ENCODE data around the gene ORAI2. TPM values are rescaled to one million over a fixed set of nuclear protein-coding genes. Genes with fewer than 3 reads are reported as not detected.

The ORAI2 gene
- total and polyA plus RNA-seq, 8 donors, result 0.58 to 44.3 (median 8.0) TPM; not detected in 1

- peaks cover 62 to 100% (median 99%) of the 10 kb centered on the region in 4 donors for H3K36me3 ChIP-seq
- no peak for TF ChIP-seq POLR2AphosphoS5 (IDR thresholded peaks at IDR 0.05)
- TF ChIP-seq EP300 (IDR thresholded peaks at IDR 0.05), result no peak
- TF ChIP-seq, protein P1, sequence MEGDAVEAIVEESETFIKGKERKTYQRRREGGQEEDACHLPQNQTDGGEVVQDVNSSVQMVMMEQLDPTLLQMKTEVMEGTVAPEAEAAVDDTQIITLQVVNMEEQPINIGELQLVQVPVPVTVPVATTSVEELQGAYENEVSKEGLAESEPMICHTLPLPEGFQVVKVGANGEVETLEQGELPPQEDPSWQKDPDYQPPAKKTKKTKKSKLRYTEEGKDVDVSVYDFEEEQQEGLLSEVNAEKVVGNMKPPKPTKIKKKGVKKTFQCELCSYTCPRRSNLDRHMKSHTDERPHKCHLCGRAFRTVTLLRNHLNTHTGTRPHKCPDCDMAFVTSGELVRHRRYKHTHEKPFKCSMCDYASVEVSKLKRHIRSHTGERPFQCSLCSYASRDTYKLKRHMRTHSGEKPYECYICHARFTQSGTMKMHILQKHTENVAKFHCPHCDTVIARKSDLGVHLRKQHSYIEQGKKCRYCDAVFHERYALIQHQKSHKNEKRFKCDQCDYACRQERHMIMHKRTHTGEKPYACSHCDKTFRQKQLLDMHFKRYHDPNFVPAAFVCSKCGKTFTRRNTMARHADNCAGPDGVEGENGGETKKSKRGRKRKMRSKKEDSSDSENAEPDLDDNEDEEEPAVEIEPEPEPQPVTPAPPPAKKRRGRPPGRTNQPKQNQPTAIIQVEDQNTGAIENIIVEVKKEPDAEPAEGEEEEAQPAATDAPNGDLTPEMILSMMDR (IDR thresholded peaks at IDR 0.05), result no peak
- TF ChIP-seq POLR2A (IDR thresholded peaks at IDR 0.05), result no peak
- no peak for DNase-seq
- no peak overlapping the region for H3K27ac ChIP-seq
- intact Hi-C loops (cut with DNase I; ENCODE audit: low total_unique reads), result no loop called here
- H3K4me1 ChIP-seq, result peaks cover 0 to 11% (median 3%) of the 10 kb centered on the region in 4 donors
- no peak overlapping the region for H3K4me3 ChIP-seq
- H3K9me3 ChIP-seq, result no peaks in the 10 kb centered on the region
- H3K27me3 ChIP-seq, result no peaks in the 10 kb centered on the region
- WGBS, 5 donors, result 70 to 77% (median 74%) methylated on average over 6 of the region's 6 CpGs
These were observed 23.3 kb upstream of the ORAI2 start for GRCh38 chr7:102410123-102410522.

DNA sequence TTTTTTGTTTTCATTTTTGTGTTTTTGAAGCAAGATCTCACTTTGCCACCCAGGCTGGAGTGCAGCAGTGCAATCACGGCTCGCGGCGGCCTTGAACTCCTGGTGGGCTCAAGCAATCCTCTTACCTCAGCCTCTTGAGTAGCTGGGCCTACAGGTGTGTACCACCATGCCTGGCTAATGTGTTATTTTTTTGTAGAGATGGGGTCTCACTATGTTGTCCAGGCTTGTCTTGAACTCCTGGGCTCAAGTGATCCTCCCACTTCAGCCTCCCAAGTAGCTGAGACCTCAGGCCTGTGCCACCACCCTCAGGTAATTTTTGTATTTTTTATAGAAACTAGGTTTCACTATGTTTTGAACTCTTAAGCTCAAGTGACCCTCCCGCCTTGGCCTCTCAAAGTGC lies 22.5 kb upstream of the ORAI2 start:
- no peaks in the 10 kb centered on the region for H3K9me3 ChIP-seq
- no peak overlapping the region for H3K27ac ChIP-seq
- H3K27me3 ChIP-seq, result no peaks in the 10 kb centered on the region
- WGBS, 5 donors, result 95 to 98% (median 97%) methylated on average over 5 of the region's 5 CpGs
- DNase-seq, result no peak
- intact Hi-C loops (cut with DNase I; ENCODE audit: low total_unique reads), result no loop called here
- peaks cover 0 to 11% (median 5%) of the 10 kb centered on the region in 4 donors for H3K4me1 ChIP-seq
- H3K4me3 ChIP-seq, result no peak overlapping the region
- TF ChIP-seq, protein P1 (IDR thresholded peaks at IDR 0.05), result no peak
- no peak for TF ChIP-seq EP300 (IDR thresholded peaks at IDR 0.05)
- TF ChIP-seq POLR2AphosphoS5 (IDR thresholded peaks at IDR 0.05), result no peak
- no peak for TF ChIP-seq POLR2A (IDR thresholded peaks at IDR 0.05)
- peaks cover 60 to 100% (median 99%) of the 10 kb centered on the region in 4 donors for H3K36me3 ChIP-seq

GRCh38 chr7:102412548-102412947 lies 20.8 kb upstream of the ORAI2 start:
- H3K9me3 ChIP-seq, result no peaks in the 10 kb centered on the region
- no peak overlapping the region for H3K27ac ChIP-seq
- TF ChIP-seq EP300 (IDR thresholded peaks at IDR 0.05), result no peak
- TF ChIP-seq, protein P1 (IDR thresholded peaks at IDR 0.05), result peak in 3 of 7 experiments; percentile 28 to 37 (median 29)
- peak in 1 of 2 donors; percentile 37 for DNase-seq
- peaks cover 0 to 19% (median 7%) of the 10 kb centered on the region in 4 donors for H3K4me1 ChIP-seq
- no peak overlapping the region for H3K4me3 ChIP-seq
- intact Hi-C loops (cut with DNase I; ENCODE audit: low total_unique reads), result no loop called here
- H3K36me3 ChIP-seq, result peaks cover 44 to 100% (median 98%) of the 10 kb centered on the region in 4 donors
- 57 to 64% (median 60%) methylated on average over 4 to 6 of the region's 6 CpGs for WGBS, 5 donors
- no peaks in the 10 kb centered on the region for H3K27me3 ChIP-seq

GRCh38 chr7:102413091-102413490 lies 20.3 kb upstream of the ORAI2 start:
- DNase-seq, result no peak
- H3K27ac ChIP-seq, result no peak overlapping the region

More at GRCh38 chr7:102413091-102413490, 20.3 kb upstream of the ORAI2 start:
- WGBS, 5 donors, result 78 to 86% (median 82%) methylated on average over 5 of the region's 5 CpGs
- Histone ChIP-seq H3K27me3 (no peaks in the 10 kb centered on the region), H3K9me3 (no peaks in the 10 kb centered on the region), H3K36me3 (peaks cover 39 to 100% (median 98%) of the 10 kb centered on the region in 4 donors), H3K4me3 (no peak overlapping the region), H3K4me1 (peaks cover 0 to 19% (median 7%) of the 10 kb centered on the region in 4 donors)
- TF ChIP-seq POLR2AphosphoS5 (IDR thresholded peaks at IDR 0.05) (no peak), POLR2A (IDR thresholded peaks at IDR 0.05) (no peak), EP300 (IDR thresholded peaks at IDR 0.05) (no peak)
- TF ChIP-seq, protein P1 (IDR thresholded peaks at IDR 0.05), result no peak
- intact Hi-C loops (cut with DNase I; ENCODE audit: low total_unique reads), result no loop called here

Measured in stomach (tissue), 9 donors.